Measurements from ENCODE around the gene IFT27.

GRCh38 chr22:36811094-36811800 is 35.3 kb upstream of the IFT27 start:
- TF ChIP-seq CTCF (IDR thresholded peaks at IDR 0.05), result no peak
- TF ChIP-seq EP300 (IDR thresholded peaks at IDR 0.05), result no peak
- TF ChIP-seq POLR2AphosphoS5 (IDR thresholded peaks at IDR 0.05), result no peak

Data from gastroesophageal sphincter (tissue), 3 donors.